ENCODE data around the gene DLG5. TPM values are rescaled to one million over a fixed set of nuclear protein-coding genes. Genes with fewer than 3 reads are reported as not detected.

Gene DLG5
- total RNA-seq, 1 donor from 2014 or later, result 45.3 TPM

DNA sequence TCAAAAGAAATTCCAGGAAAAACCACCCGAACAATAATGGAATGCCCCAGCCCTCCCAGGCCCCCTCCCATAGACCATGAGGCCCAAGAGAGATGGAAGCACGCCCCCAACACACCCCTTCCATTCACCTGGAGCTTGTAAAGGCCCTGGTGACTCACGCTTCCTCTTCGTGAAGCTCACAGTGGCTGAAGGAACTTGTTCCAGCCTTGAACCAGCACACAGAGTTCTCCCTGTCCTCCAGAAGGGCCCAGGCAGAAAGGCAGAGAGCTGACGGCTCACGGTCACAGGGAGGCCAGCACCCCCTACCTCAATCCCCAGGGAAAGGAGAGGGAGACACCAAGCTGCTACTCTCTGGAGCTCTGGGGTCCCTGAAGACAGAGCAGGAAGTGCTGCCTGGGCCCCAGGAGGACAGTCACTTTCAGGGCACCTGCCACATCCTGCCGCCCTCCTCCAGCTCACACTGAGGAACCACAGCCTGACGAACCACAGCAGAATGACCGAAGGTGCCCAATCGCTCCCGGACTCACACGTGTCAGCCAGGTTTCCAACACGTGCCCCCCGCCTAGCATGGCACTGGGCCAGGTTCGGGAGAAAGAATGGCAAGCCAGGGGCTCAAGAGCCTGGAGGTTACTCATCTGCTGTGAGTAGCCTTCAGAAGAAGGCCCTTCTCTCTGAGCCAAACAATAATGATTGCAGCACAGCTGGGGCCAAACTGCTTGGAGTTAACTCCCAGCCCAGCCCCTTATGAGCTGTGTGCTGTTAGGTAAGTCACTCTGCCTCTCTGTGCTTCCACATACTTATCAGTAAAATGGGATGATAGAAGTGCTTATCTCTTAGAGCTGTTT is 52.8 kb downstream of the DLG5 start:
- peak; percentile 84 for FAIRE-seq
- peak; percentile 86 for DNase-seq (ENCODE audit: low read depth)
- no peak overlapping the region for H3K4me3 ChIP-seq (ENCODE audit: low read depth, low read length)
- no peaks in the 10 kb centered on the region for H3K27me3 ChIP-seq (ENCODE audit: control insufficient read depth, insufficient read depth, low read length)
- TF ChIP-seq, protein P1, sequence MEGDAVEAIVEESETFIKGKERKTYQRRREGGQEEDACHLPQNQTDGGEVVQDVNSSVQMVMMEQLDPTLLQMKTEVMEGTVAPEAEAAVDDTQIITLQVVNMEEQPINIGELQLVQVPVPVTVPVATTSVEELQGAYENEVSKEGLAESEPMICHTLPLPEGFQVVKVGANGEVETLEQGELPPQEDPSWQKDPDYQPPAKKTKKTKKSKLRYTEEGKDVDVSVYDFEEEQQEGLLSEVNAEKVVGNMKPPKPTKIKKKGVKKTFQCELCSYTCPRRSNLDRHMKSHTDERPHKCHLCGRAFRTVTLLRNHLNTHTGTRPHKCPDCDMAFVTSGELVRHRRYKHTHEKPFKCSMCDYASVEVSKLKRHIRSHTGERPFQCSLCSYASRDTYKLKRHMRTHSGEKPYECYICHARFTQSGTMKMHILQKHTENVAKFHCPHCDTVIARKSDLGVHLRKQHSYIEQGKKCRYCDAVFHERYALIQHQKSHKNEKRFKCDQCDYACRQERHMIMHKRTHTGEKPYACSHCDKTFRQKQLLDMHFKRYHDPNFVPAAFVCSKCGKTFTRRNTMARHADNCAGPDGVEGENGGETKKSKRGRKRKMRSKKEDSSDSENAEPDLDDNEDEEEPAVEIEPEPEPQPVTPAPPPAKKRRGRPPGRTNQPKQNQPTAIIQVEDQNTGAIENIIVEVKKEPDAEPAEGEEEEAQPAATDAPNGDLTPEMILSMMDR (IDR thresholded peaks at IDR 0.05; ENCODE audit: insufficient read depth, low read length, severe bottlenecking), result no peak
- no peaks in the 10 kb centered on the region for H3K36me3 ChIP-seq (ENCODE audit: control insufficient read depth, insufficient read depth, low read length)

DNA sequence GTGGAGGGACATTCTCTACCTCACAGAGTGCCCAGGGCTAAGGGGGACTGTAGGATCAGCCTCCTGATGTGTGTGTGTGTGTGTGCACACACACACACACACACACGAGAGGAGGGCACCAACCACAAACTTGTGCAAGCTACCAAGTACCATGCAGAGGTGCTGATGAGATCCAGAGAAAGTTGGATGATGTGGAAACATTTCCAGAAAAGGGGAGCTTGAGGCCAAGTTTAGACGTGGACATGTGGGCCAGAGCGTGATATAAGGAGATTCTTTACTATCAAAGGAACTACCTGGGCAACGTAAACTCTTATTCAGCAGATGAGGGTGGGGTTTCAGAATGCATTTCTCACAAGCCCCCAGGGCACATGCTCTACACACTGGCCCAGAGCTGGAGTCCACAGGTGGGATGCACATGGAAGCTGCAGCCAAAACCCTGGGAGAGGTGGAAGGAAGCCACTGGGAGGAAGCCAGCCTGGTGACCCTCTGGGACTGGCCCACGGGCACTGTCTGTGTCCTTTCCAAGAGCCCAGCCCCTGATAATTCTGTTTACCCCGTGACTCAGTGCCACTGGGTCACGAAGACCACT is 53.5 kb downstream of the DLG5 start:
- TF ChIP-seq, protein P1 (IDR thresholded peaks at IDR 0.05; ENCODE audit: insufficient read depth, low read length, severe bottlenecking), result no peak
- DNase-seq (ENCODE audit: low read depth) (no peak), FAIRE-seq (no peak)
- Histone ChIP-seq H3K36me3 (ENCODE audit: control insufficient read depth, insufficient read depth, low read length) (no peaks in the 10 kb centered on the region), H3K27me3 (ENCODE audit: control insufficient read depth, insufficient read depth, low read length) (no peaks in the 10 kb centered on the region), H3K4me3 (ENCODE audit: low read depth, low read length) (no peak overlapping the region)

DNA sequence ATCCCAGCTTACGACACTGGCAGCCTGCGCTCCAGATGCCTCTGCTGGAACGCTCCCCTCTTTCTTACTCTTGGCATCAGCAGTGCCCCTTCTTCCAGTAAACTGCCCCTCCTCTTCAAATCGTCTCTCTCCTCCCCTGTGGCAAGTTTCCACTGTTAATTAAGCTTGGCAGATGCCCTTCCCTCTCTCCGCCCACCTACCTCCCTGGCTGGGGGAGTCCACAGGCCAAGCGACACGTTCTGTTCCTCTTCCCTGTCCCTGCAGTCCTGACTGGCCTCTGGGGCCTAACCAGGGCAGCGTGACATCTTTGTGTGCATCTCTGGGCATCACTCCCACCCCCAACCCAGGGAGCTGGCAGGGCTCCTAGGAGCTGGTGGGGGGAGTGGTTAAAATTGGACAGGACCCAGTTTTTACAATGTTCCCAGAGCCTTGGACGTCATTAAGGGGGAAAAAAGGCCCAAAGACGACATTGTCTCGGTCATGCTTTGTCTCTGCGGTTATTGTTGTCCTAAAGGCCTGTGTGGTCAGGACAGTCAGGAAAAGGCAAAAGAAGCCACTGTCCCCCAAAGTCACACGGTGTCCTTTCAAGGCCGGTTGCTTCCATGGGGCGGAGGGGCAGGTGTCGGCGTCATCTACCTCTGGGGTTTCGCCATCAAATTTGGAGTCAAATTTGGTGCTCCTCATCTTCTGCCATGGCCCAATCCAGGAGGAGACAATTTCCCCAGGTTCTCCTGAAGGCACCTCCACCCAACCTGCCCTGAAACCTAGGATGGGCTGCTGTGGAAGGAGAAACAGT is 54.2 kb downstream of the DLG5 start:
- no peaks in the 10 kb centered on the region for H3K27me3 ChIP-seq (ENCODE audit: control insufficient read depth, insufficient read depth, low read length)

DNA sequence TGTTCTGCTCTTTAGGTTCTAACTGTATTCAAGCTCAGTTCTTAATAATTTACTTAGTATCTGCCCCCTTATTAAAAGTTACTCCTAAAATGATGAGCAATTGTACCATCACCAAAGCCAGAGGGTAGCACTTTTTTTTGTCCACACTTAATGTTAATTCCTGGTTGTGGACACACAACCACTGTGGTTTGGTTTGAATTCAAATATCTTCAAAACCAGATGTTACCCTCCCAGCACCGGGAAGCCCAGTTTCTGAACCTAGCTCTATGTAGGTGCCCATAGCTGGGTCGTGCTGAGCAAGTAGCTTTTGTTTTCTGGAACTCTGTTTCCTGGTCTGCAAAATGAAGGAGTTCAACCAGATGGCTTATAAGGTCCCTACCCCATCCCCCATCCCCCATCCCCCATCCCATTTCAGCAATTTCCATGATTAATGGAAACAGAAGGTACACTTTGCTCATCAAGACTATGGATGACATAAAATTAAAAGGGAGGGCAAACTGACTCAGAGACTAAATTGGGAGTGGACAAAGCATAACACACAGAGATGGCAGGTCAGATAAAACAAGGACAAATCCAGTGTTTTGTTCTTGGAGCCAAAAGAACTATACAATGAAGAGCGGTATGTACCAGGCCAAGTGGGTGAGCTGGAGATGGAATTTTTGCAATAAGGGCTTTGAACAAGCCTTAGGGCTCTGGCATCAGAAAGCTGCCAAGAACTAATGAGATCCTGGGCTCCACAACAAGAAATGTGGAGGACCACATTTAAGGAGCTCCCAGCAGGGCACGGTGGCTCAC is 56.7 kb downstream of the DLG5 start:
- Histone ChIP-seq H3K4me3 (ENCODE audit: low read depth, low read length) (no peak overlapping the region), H3K27me3 (ENCODE audit: control insufficient read depth, insufficient read depth, low read length) (no peaks in the 10 kb centered on the region), H3K36me3 (ENCODE audit: control insufficient read depth, insufficient read depth, low read length) (peaks cover 2% of the 10 kb centered on the region)
- FAIRE-seq (no peak), DNase-seq (ENCODE audit: low read depth) (no peak)
- TF ChIP-seq, protein P1 (IDR thresholded peaks at IDR 0.05; ENCODE audit: insufficient read depth, low read length, severe bottlenecking), result no peak

More for the DNA sequence above, 54.2 kb downstream of the DLG5 start:
- FAIRE-seq (no peak), DNase-seq (ENCODE audit: low read depth) (no peak)
- Histone ChIP-seq H3K4me3 (ENCODE audit: low read depth, low read length) (no peak overlapping the region), H3K36me3 (ENCODE audit: control insufficient read depth, insufficient read depth, low read length) (no peaks in the 10 kb centered on the region)
- TF ChIP-seq, protein P1 (IDR thresholded peaks at IDR 0.05; ENCODE audit: insufficient read depth, low read length, severe bottlenecking), result no peak

DNA sequence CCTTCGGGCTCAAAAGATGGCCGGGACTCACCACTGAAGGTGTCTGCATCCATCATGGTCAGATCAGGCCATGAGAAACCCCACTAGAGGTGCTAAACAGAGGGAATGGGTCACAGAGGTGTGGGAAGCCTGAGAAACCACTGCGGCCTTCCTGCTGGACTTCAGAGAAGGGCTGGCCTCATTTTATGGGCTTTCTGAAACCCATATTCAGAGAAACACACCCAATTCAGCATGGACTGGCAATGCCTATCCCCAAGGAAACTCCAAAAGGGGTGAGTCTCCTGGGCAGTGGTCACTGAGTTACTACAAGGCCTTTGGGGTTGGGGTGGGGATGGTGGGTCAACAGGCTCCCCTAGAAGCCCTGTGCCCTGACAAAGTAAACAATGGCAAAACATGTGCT is 58.0 kb downstream of the DLG5 start:
- Histone ChIP-seq H3K36me3 (ENCODE audit: control insufficient read depth, insufficient read depth, low read length) (peaks cover 2% of the 10 kb centered on the region), H3K4me3 (ENCODE audit: low read depth, low read length) (no peak overlapping the region), H3K27me3 (ENCODE audit: control insufficient read depth, insufficient read depth, low read length) (no peaks in the 10 kb centered on the region)
- FAIRE-seq (no peak), DNase-seq (ENCODE audit: low read depth) (no peak)
- TF ChIP-seq, protein P1 (IDR thresholded peaks at IDR 0.05; ENCODE audit: insufficient read depth, low read length, severe bottlenecking), result no peak
